Peyer's patch (tissue), 4 donors: Measurements from ENCODE around the gene CDH2. TPM values are rescaled to one million over a fixed set of nuclear protein-coding genes. Genes with fewer than 3 reads are reported as not detected.

ENCODE experiments used
- DNase-seq, 3 donors: peaks; one replicate each; pipeline ENCODE4 v3.0.0-alpha.2; 2017 to 2019
- H3K27ac ChIP-seq, 4 donors: fragments of 200-600 bp; sonication (generic); one replicate each; pipeline ENCODE4 v1.5.1; 2016 to 2019
- H3K27me3 ChIP-seq, 2 donors: fragments of 200-600 bp; sonication (generic); one replicate each; pipeline ENCODE4 v1.5.1; 2019
- H3K36me3 ChIP-seq, 3 donors: fragments of 200-600 bp; sonication (generic); one replicate each; pipeline ENCODE4 v1.5.1; 2016 to 2019
- H3K4me1 ChIP-seq, 4 donors: fragments of 200-600 bp; sonication (generic); one replicate each; pipeline ENCODE4 v1.5.1; 2016 to 2019
- H3K4me3 ChIP-seq, 4 donors: fragments of 200-600 bp; sonication (generic); 1 replicate in 3 of 4; 2 replicates in 1 of 4; pipeline ENCODE4 v1.5.1; 2016 to 2019; ENCODE audit warnings: mild to moderate bottlenecking in 1 of 4
- H3K9me3 ChIP-seq, 4 donors: fragments of 200-600 bp; sonication (generic); one replicate each; pipeline ENCODE4 v1.5.1; 2016 to 2019; ENCODE audit warnings: mild to moderate bottlenecking in 1 of 4
- POLR2A ChIP-seq, 2 donors: fragments of 450-650 bp; IDR thresholded peaks; one replicate each; pipeline ENCODE4 v1.5.1; 2017; ENCODE audit warnings: antibody characterized with exemption in 2 of 2, mild to moderate bottlenecking in 2 of 2, moderate library complexity in 2 of 2
- total RNA-seq, 4 donors: library from RNA; depleted of rRNA; stranded (reverse); fragments of >200 nt; gene quantifications; one replicate each; pipeline ENCODE4 v1.1.0, GENCODE V29; 2016
- TF ChIP-seq, protein P1 (sequence below), 6 experiments: fragments of 450-650 bp in 4 of 6; fragments of 200-600 bp in 2 of 6; sonication (generic) in 1 of 6; IDR thresholded peaks; one replicate each; pipeline ENCODE4 v1.5.1; 2017 to 2019; ENCODE audit warnings: antibody characterized with exemption in 6 of 6, mild to moderate bottlenecking in 3 of 6, moderate library complexity in 1 of 6

The CDH2 gene
- total RNA-seq, 4 donors from 2014 or later, result 0.66 to 1.3 TPM; not detected in 2

DNA sequence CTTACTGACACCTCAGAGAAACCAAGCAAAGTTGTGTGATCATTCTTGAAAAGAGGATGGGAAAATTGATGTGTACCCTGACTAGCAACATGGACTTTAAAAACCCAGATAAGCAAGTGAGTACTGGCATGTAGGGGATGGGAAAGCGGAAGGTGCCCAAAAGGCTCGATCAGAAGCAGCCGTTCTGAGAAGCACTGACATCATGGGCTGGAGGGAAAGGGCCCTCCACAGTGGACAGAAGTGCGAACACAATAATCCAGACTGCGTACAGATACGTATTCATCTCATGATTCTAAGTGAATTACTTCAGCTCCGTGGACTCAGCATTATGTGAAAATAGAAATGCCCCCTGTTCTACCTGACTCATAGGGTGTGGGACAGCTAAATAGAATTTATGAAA, 42.2 kb downstream of the CDH2 start:
- Histone ChIP-seq H3K4me3 (no peak overlapping the region), H3K27ac (no peak overlapping the region), H3K9me3 (no peaks in the 10 kb centered on the region), H3K4me1 (no peaks in the 10 kb centered on the region), H3K36me3 (no peaks in the 10 kb centered on the region), H3K27me3 (no peaks in the 10 kb centered on the region)
- DNase-seq, result no peak
- TF ChIP-seq, protein P1, sequence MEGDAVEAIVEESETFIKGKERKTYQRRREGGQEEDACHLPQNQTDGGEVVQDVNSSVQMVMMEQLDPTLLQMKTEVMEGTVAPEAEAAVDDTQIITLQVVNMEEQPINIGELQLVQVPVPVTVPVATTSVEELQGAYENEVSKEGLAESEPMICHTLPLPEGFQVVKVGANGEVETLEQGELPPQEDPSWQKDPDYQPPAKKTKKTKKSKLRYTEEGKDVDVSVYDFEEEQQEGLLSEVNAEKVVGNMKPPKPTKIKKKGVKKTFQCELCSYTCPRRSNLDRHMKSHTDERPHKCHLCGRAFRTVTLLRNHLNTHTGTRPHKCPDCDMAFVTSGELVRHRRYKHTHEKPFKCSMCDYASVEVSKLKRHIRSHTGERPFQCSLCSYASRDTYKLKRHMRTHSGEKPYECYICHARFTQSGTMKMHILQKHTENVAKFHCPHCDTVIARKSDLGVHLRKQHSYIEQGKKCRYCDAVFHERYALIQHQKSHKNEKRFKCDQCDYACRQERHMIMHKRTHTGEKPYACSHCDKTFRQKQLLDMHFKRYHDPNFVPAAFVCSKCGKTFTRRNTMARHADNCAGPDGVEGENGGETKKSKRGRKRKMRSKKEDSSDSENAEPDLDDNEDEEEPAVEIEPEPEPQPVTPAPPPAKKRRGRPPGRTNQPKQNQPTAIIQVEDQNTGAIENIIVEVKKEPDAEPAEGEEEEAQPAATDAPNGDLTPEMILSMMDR (IDR thresholded peaks at IDR 0.05), result no peak
- no peak for TF ChIP-seq POLR2A (IDR thresholded peaks at IDR 0.05)

DNA sequence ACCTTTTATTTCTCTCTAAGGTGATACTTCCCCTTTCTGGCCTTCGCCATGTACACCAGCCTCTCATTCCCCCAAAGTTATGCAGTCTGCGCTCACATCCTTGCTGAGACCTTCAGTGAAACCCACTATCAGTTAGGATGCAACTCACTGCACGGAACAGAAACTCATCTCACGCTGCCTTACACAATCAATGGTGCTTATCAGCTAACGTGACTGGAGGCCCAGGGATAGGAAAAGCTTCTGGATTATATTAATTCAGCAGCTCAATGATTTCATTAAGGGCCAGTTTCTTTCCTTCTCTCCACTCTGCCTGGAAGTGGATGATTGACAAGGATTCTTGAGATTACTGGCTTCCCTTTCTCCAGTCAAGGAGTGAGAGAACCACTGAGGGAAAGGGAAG, 44.8 kb downstream of the CDH2 start:
- Histone ChIP-seq H3K4me3 (no peak overlapping the region), H3K27ac (no peak overlapping the region), H3K9me3 (no peaks in the 10 kb centered on the region), H3K4me1 (no peaks in the 10 kb centered on the region), H3K36me3 (no peaks in the 10 kb centered on the region), H3K27me3 (no peaks in the 10 kb centered on the region)
- TF ChIP-seq POLR2A (IDR thresholded peaks at IDR 0.05), result no peak
- TF ChIP-seq, protein P1 (IDR thresholded peaks at IDR 0.05), result no peak
- DNase-seq, result no peak

GRCh38 chr18:28128659-28128980, 48.3 kb downstream of the CDH2 start:
- H3K4me3 ChIP-seq, result no peak overlapping the region
- no peaks in the 10 kb centered on the region for H3K4me1 ChIP-seq
- no peak overlapping the region for H3K27ac ChIP-seq
- H3K9me3 ChIP-seq, result no peaks in the 10 kb centered on the region
- H3K36me3 ChIP-seq, result no peaks in the 10 kb centered on the region
- no peak for DNase-seq
- TF ChIP-seq, protein P1 (IDR thresholded peaks at IDR 0.05), result no peak
- TF ChIP-seq POLR2A (IDR thresholded peaks at IDR 0.05), result no peak
- H3K27me3 ChIP-seq, result no peaks in the 10 kb centered on the region

DNA sequence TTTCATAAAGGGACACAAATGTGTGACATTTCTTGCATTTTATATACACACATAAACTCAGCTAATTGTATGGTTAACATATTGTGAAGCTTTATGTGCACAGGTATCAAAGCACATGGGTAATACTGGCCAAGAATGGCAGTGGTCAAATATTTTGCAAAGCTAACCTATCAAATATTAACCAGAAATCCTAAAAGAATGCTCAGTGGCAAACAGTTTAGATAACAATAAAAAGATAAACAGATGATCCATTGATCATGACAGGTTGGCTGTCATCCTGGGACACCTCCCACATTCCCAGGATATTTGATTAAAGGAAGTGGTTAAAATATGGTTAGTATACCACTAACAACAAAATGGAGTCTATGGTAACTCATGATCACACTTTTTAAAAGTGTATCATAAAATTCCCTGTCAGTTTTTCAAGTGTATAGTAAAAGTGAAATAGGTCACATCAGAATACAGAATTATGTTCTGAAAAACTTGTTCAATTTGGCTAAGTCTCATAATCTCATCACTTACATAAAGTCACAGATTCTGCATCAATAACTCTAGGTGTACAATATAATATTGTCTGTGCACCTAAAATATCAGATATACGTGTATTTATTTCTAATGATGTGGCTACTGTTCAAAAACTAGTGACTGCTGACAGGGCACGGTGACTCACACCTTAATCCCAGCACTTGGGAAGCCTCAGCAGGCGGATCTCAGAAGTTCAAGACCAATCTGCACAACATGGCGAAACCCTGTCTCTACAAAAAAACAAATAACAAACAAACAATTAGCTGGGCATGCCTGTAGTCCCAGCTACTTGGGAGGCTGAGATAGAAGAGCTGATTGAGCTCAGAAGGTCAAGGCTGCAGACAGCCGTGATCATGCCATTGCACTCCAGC, 48.9 kb downstream of the CDH2 start:
- Histone ChIP-seq H3K4me3 (no peak overlapping the region), H3K36me3 (no peaks in the 10 kb centered on the region), H3K27ac (no peak overlapping the region), H3K9me3 (no peaks in the 10 kb centered on the region), H3K4me1 (no peaks in the 10 kb centered on the region), H3K27me3 (no peaks in the 10 kb centered on the region)
- DNase-seq, result no peak
- TF ChIP-seq, protein P1 (IDR thresholded peaks at IDR 0.05), result no peak
- no peak for TF ChIP-seq POLR2A (IDR thresholded peaks at IDR 0.05)

DNA sequence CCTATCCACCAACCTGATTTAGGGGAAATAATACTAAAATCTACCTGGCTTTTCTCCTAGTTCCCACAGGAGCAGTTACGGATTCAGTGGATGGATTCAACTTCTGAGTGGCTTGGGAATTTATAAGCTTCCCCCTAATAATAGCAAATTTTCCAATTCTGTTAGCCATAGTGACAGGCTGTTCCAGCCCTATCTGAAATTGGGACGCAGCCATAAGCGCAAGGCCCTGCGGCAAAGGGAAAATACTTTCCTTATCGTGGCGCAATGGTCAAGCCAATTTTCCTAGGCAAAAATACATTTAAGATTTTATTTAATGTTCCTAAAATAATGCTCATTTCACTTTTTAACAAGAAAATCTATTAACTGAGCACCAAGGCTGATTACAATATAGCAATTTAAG, 49.7 kb downstream of the CDH2 start:
- H3K4me3 ChIP-seq, result no peak overlapping the region
- H3K36me3 ChIP-seq, result no peaks in the 10 kb centered on the region
- no peaks in the 10 kb centered on the region for H3K9me3 ChIP-seq
- no peak for DNase-seq
- TF ChIP-seq, protein P1 (IDR thresholded peaks at IDR 0.05), result no peak
- no peak for TF ChIP-seq POLR2A (IDR thresholded peaks at IDR 0.05)
- H3K4me1 ChIP-seq, result no peaks in the 10 kb centered on the region
- no peaks in the 10 kb centered on the region for H3K27me3 ChIP-seq
- H3K27ac ChIP-seq, result no peak overlapping the region
